GDM1 (cell line): Measurements from ENCODE around the gene C3AR1.
"Not testable (repeated sequence)": the region's sequence is repeated elsewhere in the genome, so short reads cannot be mapped to it uniquely, and the experiment has no call there.

Experiments
- DNase-seq: peaks from one replicate; lab custom pipeline; 2025; lab: John Stamatoyannopoulos, UW

Gene C3AR1

GRCh38 chr12:8027856-8028255 is 38.3 kb downstream of the C3AR1 start:
- DNase-seq: no peak

GRCh38 chr12:8026291-8026900 is 39.8 kb downstream of the C3AR1 start:
- peak; percentile 94 for DNase-seq

GRCh38 chr12:8018666-8019581 is 47.2 kb downstream of the C3AR1 start:
- DNase-seq: peak; percentile 67

GRCh38 chr12:8018213-8018612 is 47.9 kb downstream of the C3AR1 start:
- not testable (repeated sequence) for DNase-seq

GRCh38 chr12:8014836-8015235 is 51.3 kb downstream of the C3AR1 start:
- no peak for DNase-seq

- DNase-seq: no peak
These were observed 53.4 kb downstream of the C3AR1 start for GRCh38 chr12:8012651-8013309.

- no peak for DNase-seq
These were observed 54.8 kb downstream of the C3AR1 start for GRCh38 chr12:8011331-8011730.
